Stimulated activated CD4-positive, alpha-beta T cell treated with anti-CD3 and anti-CD28 coated beads, Interleukin-1b, Interleukin-23, amount 100 ng/mL, for 48 hours (primary cell): ENCODE data around the gene CD46.
A peak's percentile ranks its signal among the peaks of the same experiment; 100 is the strongest.
"Not testable (repeated sequence)": the region's sequence is repeated elsewhere in the genome, so short reads cannot be mapped to it uniquely, and the experiment has no call there.

Experiments used
- DNase-seq: peaks from one replicate; pipeline ENCODE4 v3.0.0-alpha.2; 2020

CD46 gene

GRCh38 chr1:207751790-207752455 is at the start of gene CD46:
CD46 (plus strand) TSS chr1:207752054; CDS start chr1:207752213, 159 bp downstream.
- DNase-seq, result peak; percentile 94

GRCh38 chr1:207702317-207702716 is 49.5 kb upstream of the CD46 start:
- no peak for DNase-seq

GRCh38 chr1:207703712-207704111 is 48.1 kb upstream of the CD46 start:
- DNase-seq, result no peak

GRCh38 chr1:207708004-207708403 is 43.9 kb upstream of the CD46 start:
- not testable (repeated sequence) for DNase-seq

- DNase-seq, result no peak
Measured at GRCh38 chr1:207711285-207711684, 40.6 kb upstream of the CD46 start.

- DNase-seq, result not testable (repeated sequence)
Measured at GRCh38 chr1:207712701-207713100, 39.2 kb upstream of the CD46 start.

GRCh38 chr1:207713529-207713928 is 38.3 kb upstream of the CD46 start:
- DNase-seq, result no peak

- DNase-seq, result no peak
Measured at GRCh38 chr1:207719234-207719633, 32.6 kb upstream of the CD46 start.

- DNase-seq, result not testable (repeated sequence)
Measured at GRCh38 chr1:207728200-207728858, 23.5 kb upstream of the CD46 start.

GRCh38 chr1:207737503-207738157 is 14.2 kb upstream of the CD46 start:
- not testable (repeated sequence) for DNase-seq

GRCh38 chr1:207738158-207738659 is 13.6 kb upstream of the CD46 start:
- peak; percentile 12 for DNase-seq

GRCh38 chr1:207740207-207740606 is 11.6 kb upstream of the CD46 start:
- no peak for DNase-seq

- DNase-seq, result no peak
Measured at GRCh38 chr1:207742850-207743555, 8.9 kb upstream of the CD46 start.

- DNase-seq, result no peak
Measured at GRCh38 chr1:207744000-207744534, 7.8 kb upstream of the CD46 start.

- no peak for DNase-seq
Measured at GRCh38 chr1:207745285-207745684, 6.6 kb upstream of the CD46 start.

- DNase-seq, result no peak
Measured at GRCh38 chr1:207745839-207746767, 5.8 kb upstream of the CD46 start.

- DNase-seq, result no peak
Measured at GRCh38 chr1:207747627-207748492, 4.0 kb upstream of the CD46 start.

GRCh38 chr1:207748737-207749528 is 2.9 kb upstream of the CD46 start:
- no peak for DNase-seq

- no peak for DNase-seq
Measured at GRCh38 chr1:207750631-207751305, 1.1 kb upstream of the CD46 start.
